H1 (cell line): ENCODE results near the gene TMEM125. TPM values are rescaled to one million over a fixed set of nuclear protein-coding genes. Genes with fewer than 3 reads are reported as not detected.

Experiments used
- MAFK ChIP-seq: IDR thresholded peaks from 2 replicates; pipeline ENCODE4 v1.6.1; 2012; ENCODE audit warnings: low read depth, mild to moderate bottlenecking, improper control_type of control experiment, low read length
- NRF1 ChIP-seq: IDR thresholded peaks from 2 replicates; pipeline ENCODE4 v1.6.1; 2011; ENCODE audit warnings: mild to moderate bottlenecking, low read depth, low read length, improper control_type of control experiment
- polyA plus RNA-seq, 7 experiments: library from polyadenylated mRNA; depleted of rRNA in 3 of 7; stranded (reverse) in 5 of 7; unstranded in 2 of 7; fragments of >200 nt in 5 of 7; fragments of 200-250 nt in 2 of 7; gene quantifications; 1 replicate in 5 of 7; 2 replicates in 1 of 7; 4 replicates in 1 of 7; pipeline versions ENCODE4 v1.2.1 to v1.2.3, GENCODE V29; 2011 to 2013; ENCODE audit warnings: missing spikeins in 2 of 7, mixed read lengths in 2 of 7
- total RNA-seq: library from RNA; stranded (reverse); fragmentation: NEBNext Ultra II Directional; extraction: Animal tissue kit (Norgen Biotek cat#: 25700); gene quantifications from 2 replicates; pipeline ENCODE4 v1.2.1, GENCODE V29; 2021

TMEM125 gene
- total and polyA plus RNA-seq, 2 of the 8 experiments (the other 6 are each of a cell fraction or from before 2014, with no cell fraction given): 26.5 to 46.7 TPM

DNA sequence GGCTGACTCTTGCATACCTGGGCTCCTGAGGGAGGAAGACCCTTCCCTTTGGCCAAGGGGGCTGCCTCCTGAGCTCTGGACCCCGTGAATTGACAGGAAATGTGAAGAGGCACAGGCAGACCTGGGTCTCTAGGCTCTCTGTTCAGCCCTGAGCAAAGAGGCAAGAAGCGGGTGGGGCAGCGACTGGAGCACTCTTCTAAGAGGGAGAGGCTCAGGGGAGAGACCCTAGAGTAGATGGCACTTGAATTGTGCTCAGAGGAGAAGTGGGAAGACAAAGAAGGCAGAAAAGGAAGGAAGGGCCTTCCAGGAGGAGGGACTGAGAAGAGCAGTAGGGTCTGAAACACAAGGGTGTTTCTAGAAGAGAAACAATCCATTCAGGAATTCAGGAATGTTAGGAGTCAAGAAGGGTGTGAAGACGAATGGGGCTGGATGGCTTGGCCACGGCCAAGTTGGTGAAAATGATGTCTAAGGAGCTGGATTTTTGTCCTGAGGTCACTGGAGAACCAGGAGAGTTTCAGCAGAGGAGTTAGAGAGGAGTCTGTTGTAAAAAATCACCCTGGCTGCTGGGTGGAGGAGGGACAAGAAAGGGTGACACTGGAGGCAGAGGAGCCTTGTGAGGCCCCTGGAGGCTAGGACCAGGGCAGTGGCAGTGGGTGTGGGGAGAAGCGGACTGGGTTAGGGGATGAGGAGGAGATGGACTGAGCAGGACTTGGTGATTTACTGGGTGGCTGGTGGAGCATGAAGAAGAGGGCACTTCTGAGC lies 36.3 kb downstream of the TMEM125 start (continued):
- no peak for TF ChIP-seq NRF1
- no peak for TF ChIP-seq MAFK
